Large intestine (tissue), 12 donors: ENCODE measurements around the gene P2RX3. TPM values are rescaled to one million over a fixed set of nuclear protein-coding genes. Genes with fewer than 3 reads are reported as not detected.
"Not testable (repeated sequence)": the region's sequence is repeated elsewhere in the genome, so short reads cannot be mapped to it uniquely, and the experiment has no call there.

Experiments
- DNase-seq, 2 donors: peaks; one replicate each; pipeline versions ENCODE4 v3.0.0 to v3.0.0-alpha.2; 2013
- H3K27ac ChIP-seq: one replicate; pipeline ENCODE4 v1.5.1; 2013; ENCODE audit warnings: low read length
- H3K27me3 ChIP-seq: 2 replicates; pipeline ENCODE4 v1.6.1; 2013; ENCODE audit warnings: low read length; ENCODE audit not compliant: control insufficient read depth, insufficient read depth
- H3K36me3 ChIP-seq: 2 replicates; pipeline ENCODE4 v1.6.1; 2013; ENCODE audit warnings: low read length; ENCODE audit not compliant: control insufficient read depth, insufficient read depth
- H3K4me1 ChIP-seq: one replicate; pipeline ENCODE4 v1.6.1; 2013; ENCODE audit warnings: low read length; ENCODE audit not compliant: control insufficient read depth, insufficient read depth
- H3K4me3 ChIP-seq: one replicate; pipeline ENCODE4 v1.5.1; 2013; ENCODE audit warnings: low read length
- H3K9me3 ChIP-seq: one replicate; pipeline ENCODE4 v1.6.1; 2013; ENCODE audit warnings: mild to moderate bottlenecking, low read depth, low read length, moderate library complexity; ENCODE audit not compliant: control insufficient read depth
- WGBS: methylation state at CpG from one replicate; pipeline ENCODE4 v1.1.5; 2013; ENCODE audit warnings: low lambda C conversion rate; ENCODE audit not compliant: insufficient coverage; 5-methylcytosine and 5-hydroxymethylcytosine counted together
- long read RNA-seq, 11 donors: transcript quantifications; one replicate each; lab custom pipeline, GENCODE V29; 2026
- polyA plus RNA-seq: library from polyadenylated mRNA; unstranded; fragments of 120-200 nt; gene quantifications from one replicate; pipeline ENCODE4 v1.2.1, GENCODE V29; 2013

P2RX3 gene
- polyA plus RNA-seq = 2.1 TPM
- long read RNA-seq, donor 1, partial matches to known transcripts = 0 of 1 reads
- long read RNA-seq, donor 1, other reads (novel, unspliced or antisense) = 0 of 1 reads
- long read RNA-seq, donor 2 = 0 reads
- long read RNA-seq, donor 3 = 0 reads
- long read RNA-seq, donor 4 = 0 reads
- long read RNA-seq, donor 5, partial matches to known transcripts = 0 of 3 reads
- long read RNA-seq, donor 5, other reads (novel, unspliced or antisense) = 0 of 3 reads
- long read RNA-seq, donor 6, partial matches to known transcripts = 0 of 1 reads
- long read RNA-seq, donor 6, other reads (novel, unspliced or antisense) = 0 of 1 reads
- long read RNA-seq, donor 7, partial matches to known transcripts = 0 of 4 reads
- long read RNA-seq, donor 7, other reads (novel, unspliced or antisense) = 0 of 4 reads
- long read RNA-seq, donor 8 = 0 reads
- long read RNA-seq, donor 9, partial matches to known transcripts = 0 of 1 reads
- long read RNA-seq, donor 9, other reads (novel, unspliced or antisense) = 0 of 1 reads
- long read RNA-seq, donor 10, partial matches to known transcripts = 0 of 1 reads
- long read RNA-seq, donor 10, other reads (novel, unspliced or antisense) = 0 of 1 reads
- long read RNA-seq, donor 11 = 0 reads

DNA sequence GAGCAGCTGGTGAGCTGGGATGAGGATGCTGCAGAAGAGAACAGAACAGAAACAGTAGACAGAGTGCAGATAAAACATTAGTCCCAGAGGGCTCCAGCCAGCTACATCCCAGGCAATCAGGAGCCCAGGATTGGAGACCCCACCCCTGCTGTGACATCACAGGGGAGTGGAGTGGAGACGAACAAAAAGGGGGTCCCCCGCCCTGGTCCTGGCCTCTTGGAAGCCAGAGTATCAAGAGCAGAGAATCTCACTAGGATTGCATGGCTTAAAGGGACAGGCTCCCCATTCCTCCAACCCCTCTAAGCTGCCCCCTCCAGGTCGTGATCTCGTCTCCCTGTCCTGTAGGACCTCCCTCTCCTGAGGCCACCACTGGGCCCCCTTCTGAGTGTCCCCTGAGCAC lies at the start of gene P2RX3:
Gene P2RX3, plus strand, starts transcription at position 211 of the 400 bp plus-strand sequence. CDS start 199 bp downstream, outside the sequence.
- no peak for DNase-seq
- peaks cover 4% of the 10 kb centered on the region for H3K36me3 ChIP-seq
- no peak within 1 kb of the TSS for H3K4me3 ChIP-seq
- peaks cover 7% of the 10 kb centered on the region for H3K4me1 ChIP-seq
- no peaks in the 10 kb centered on the region for H3K9me3 ChIP-seq
- H3K27me3 ChIP-seq = no peaks in the 10 kb centered on the region
- no CpG with 5 or more reads among the region's 4 CpGs for WGBS
- H3K27ac ChIP-seq = no peak within 1 kb of the TSS

GRCh38 chr11:57288771-57289579 lies 49.2 kb upstream of the P2RX3 start:
- Histone ChIP-seq H3K4me3 (no peak overlapping the region), H3K36me3 (no peaks in the 10 kb centered on the region), H3K27me3 (no peaks in the 10 kb centered on the region), H3K4me1 (peaks cover 41% of the 10 kb centered on the region), H3K9me3 (no peaks in the 10 kb centered on the region), H3K27ac (peak overlapping the region; percentile 46)
- peak in 1 of 2 donors; percentile 47 for DNase-seq
- no CpG with 5 or more reads among the region's 11 CpGs for WGBS

GRCh38 chr11:57290288-57290687 lies 47.9 kb upstream of the P2RX3 start:
- peak overlapping the region; percentile 7 for H3K27ac ChIP-seq
- H3K9me3 ChIP-seq = no peaks in the 10 kb centered on the region
- peak; percentile 56 to 71 for DNase-seq
- H3K4me1 ChIP-seq = peaks cover 36% of the 10 kb centered on the region
- H3K4me3 ChIP-seq = no peak overlapping the region
- no peaks in the 10 kb centered on the region for H3K27me3 ChIP-seq
- no CpG with 5 or more reads among the region's 1 CpG for WGBS
- H3K36me3 ChIP-seq = no peaks in the 10 kb centered on the region

GRCh38 chr11:57294225-57295131 lies 43.7 kb upstream of the P2RX3 start:
- Histone ChIP-seq H3K27me3 (no peaks in the 10 kb centered on the region), H3K9me3 (peaks cover 2% of the 10 kb centered on the region), H3K4me1 (peaks cover 22% of the 10 kb centered on the region), H3K4me3 (no peak overlapping the region), H3K27ac (no peak overlapping the region), H3K36me3 (peaks cover 14% of the 10 kb centered on the region)
- no peak for DNase-seq
- no CpG with 5 or more reads among the region's 2 CpGs for WGBS

GRCh38 chr11:57296205-57296604 lies 41.9 kb upstream of the P2RX3 start:
- peaks cover 32% of the 10 kb centered on the region for H3K36me3 ChIP-seq
- H3K9me3 ChIP-seq, H3K27me3 ChIP-seq, H3K27ac ChIP-seq, H3K4me3 ChIP-seq: not testable (repeated sequence)
- DNase-seq = peak in 1 of 2 donors; percentile 63
- no CpG with 5 or more reads among the region's 3 CpGs for WGBS
- H3K4me1 ChIP-seq = peaks cover 10% of the 10 kb centered on the region

GRCh38 chr11:57297221-57297620 lies 40.9 kb upstream of the P2RX3 start:
- WGBS = no CpG with 5 or more reads among the region's 2 CpGs
- peaks cover 10% of the 10 kb centered on the region for H3K4me1 ChIP-seq
- DNase-seq = no peak
- no peak overlapping the region for H3K4me3 ChIP-seq
- H3K27me3 ChIP-seq = no peaks in the 10 kb centered on the region
- H3K36me3 ChIP-seq = peaks cover 42% of the 10 kb centered on the region
- H3K27ac ChIP-seq = no peak overlapping the region
- peaks cover 13% of the 10 kb centered on the region for H3K9me3 ChIP-seq

- no peak overlapping the region for H3K27ac ChIP-seq
- H3K27me3 ChIP-seq = no peaks in the 10 kb centered on the region
- H3K4me1 ChIP-seq = peaks cover 2% of the 10 kb centered on the region
- H3K36me3 ChIP-seq = peaks cover 58% of the 10 kb centered on the region
- H3K9me3 ChIP-seq = peaks cover 16% of the 10 kb centered on the region
- H3K4me3 ChIP-seq = no peak overlapping the region
- DNase-seq = no peak
- WGBS = no CpG with 5 or more reads among the region's 5 CpGs
These were observed 38.9 kb upstream of the P2RX3 start for GRCh38 chr11:57299150-57299737.

DNA sequence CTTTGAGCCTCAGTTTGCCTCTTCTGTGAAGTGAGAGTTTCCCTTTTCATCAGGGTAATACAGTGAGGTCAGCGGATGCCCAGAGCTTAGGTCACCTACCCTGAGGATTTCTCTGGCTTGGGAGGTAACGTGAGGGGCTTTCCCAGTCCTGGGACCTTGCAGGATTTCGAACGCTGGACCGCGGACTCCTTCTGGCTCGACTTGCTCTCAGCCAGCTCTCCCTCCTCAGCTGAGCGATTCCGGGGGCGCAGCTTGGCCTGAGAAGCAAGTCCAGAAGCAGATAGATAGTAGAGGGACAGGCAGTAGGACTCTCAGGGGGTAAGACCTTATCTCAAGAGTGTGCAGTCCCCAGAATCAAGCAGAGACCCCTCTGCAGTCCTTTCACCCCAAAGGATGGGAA lies 37.4 kb upstream of the P2RX3 start:
- peaks cover 3% of the 10 kb centered on the region for H3K4me1 ChIP-seq
- no peak overlapping the region for H3K27ac ChIP-seq
- peaks cover 16% of the 10 kb centered on the region for H3K9me3 ChIP-seq
- no peak overlapping the region for H3K4me3 ChIP-seq
- DNase-seq = no peak
- WGBS = no CpG with 5 or more reads among the region's 10 CpGs
- peaks cover 69% of the 10 kb centered on the region for H3K36me3 ChIP-seq
- no peaks in the 10 kb centered on the region for H3K27me3 ChIP-seq

DNA sequence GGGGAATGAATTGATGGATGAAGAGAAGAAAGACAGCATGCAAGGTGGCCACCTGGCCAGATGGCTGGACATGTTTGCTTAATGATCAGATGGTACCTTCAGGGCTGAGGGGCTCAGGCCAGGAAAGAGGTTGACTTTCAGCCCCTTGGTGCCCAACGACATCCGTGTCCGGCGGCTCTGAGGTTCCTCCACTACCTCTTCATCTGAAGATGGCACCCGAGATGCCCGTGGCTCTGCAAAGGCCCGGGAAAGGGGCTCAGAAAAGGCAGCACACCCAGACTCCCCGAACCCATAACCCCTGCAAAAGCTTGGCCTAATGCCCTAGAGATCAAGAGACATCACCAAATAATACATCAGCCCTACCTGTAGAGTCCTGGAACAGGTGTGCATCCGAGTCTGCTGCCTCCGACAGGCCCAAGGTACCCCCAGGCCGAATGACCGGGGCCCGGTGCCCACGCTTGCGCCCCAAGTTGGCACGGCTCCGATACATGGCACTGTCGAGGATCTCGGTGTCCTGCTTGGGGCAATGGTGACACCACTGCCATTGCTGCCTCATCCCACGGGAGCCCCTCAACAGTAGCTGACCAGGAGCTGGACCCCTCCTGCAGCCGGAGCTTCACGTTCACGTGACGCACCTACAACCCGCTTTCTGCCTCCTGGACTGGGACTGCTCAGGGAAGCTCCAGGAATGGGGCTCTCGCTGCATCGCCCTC lies 36.3 kb upstream of the P2RX3 start:
- no peak overlapping the region for H3K27ac ChIP-seq
- H3K36me3 ChIP-seq = peaks cover 69% of the 10 kb centered on the region
- H3K9me3 ChIP-seq = peaks cover 16% of the 10 kb centered on the region
- no peak overlapping the region for H3K4me3 ChIP-seq
- peaks cover 9% of the 10 kb centered on the region for H3K4me1 ChIP-seq
- DNase-seq = no peak
- H3K27me3 ChIP-seq = no peaks in the 10 kb centered on the region
- no CpG with 5 or more reads among the region's 27 CpGs for WGBS
